Sigmoid colon (tissue), 7 donors: ENCODE measurements around the gene RTTN. TPM values are rescaled to one million over a fixed set of nuclear protein-coding genes. Genes with fewer than 3 reads are reported as not detected.

ENCODE experiments used
- DNase-seq: peaks from one replicate; pipeline ENCODE4 v3.0.0-alpha.2; 2019
- H3K27ac ChIP-seq, 4 donors: fragments of 200-600 bp; sonication (generic); one replicate each; pipeline ENCODE4 v1.5.1; 2016 to 2019; ENCODE audit warnings: mild to moderate bottlenecking in 1 of 4
- H3K27me3 ChIP-seq, 3 donors: fragments of 200-600 bp; sonication (generic); one replicate each; pipeline ENCODE4 v1.5.1; 2019; ENCODE audit warnings: mild to moderate bottlenecking in 1 of 3
- H3K36me3 ChIP-seq, 4 donors: fragments of 200-600 bp; sonication (generic); one replicate each; pipeline ENCODE4 v1.5.1; 2016 to 2019
- H3K4me1 ChIP-seq, 4 donors: fragments of 200-600 bp; sonication (generic); one replicate each; pipeline ENCODE4 v1.5.1; 2017 to 2019
- H3K4me3 ChIP-seq, 4 donors: fragments of 200-600 bp; sonication (generic); one replicate each; pipeline ENCODE4 v1.5.1; 2017 to 2019; ENCODE audit warnings: mild to moderate bottlenecking in 2 of 4, moderate library complexity in 1 of 4
- H3K9me3 ChIP-seq, 4 donors: fragments of 200-600 bp in 3 of 4; sonication (generic) in 3 of 4; one replicate each; pipeline versions ENCODE4 v1.5.1 to v1.6.1; 2013 to 2019
- EP300 ChIP-seq, 4 donors: sonication (generic); formaldehyde crosslinking; IDR thresholded peaks; one replicate each; pipeline ENCODE4 v1.6.1; 2017; ENCODE audit warnings: antibody characterized with exemption in 4 of 4
- POLR2A ChIP-seq, 2 donors: fragments of 450-650 bp; IDR thresholded peaks; one replicate each; pipeline ENCODE4 v1.6.1; 2016; ENCODE audit warnings: antibody characterized with exemption in 2 of 2, mild to moderate bottlenecking in 2 of 2, moderate library complexity in 2 of 2
- POLR2AphosphoS5 ChIP-seq, 4 donors: sonication (generic); formaldehyde crosslinking; IDR thresholded peaks; one replicate each; pipeline ENCODE4 v1.6.1; 2017; ENCODE audit warnings: antibody characterized with exemption in 4 of 4
- WGBS, 2 donors: extraction: QIAGEN DNeasy Blood & Tissue Kit; methylation state at CpG; one replicate each; pipeline ENCODE4 v1.1.7; 2013; 5-methylcytosine and 5-hydroxymethylcytosine counted together
- intact Hi-C: fragments of 100-400 bp; cut with DNase I; formaldehyde crosslinking; loops from one replicate; pipeline ENCODE4 v1.15.1; 2023
- polyA plus RNA-seq, 3 donors: library from polyadenylated mRNA; stranded (reverse); fragments of 200-250 nt; gene quantifications; one replicate each; pipeline ENCODE4 v1.2.3, GENCODE V29; 2013
- total RNA-seq, 4 donors: library from RNA; depleted of rRNA; stranded (reverse); fragments of >200 nt; gene quantifications; one replicate each; pipeline ENCODE4 v1.1.0, GENCODE V29; 2016
- TF ChIP-seq, protein P1 (sequence below), 4 experiments: fragments of 450-650 bp in 3 of 4; fragments of 200-600 bp in 1 of 4; IDR thresholded peaks; one replicate each; pipeline ENCODE4 v1.5.1; 2016 to 2019; ENCODE audit warnings: antibody characterized with exemption in 4 of 4, mild to moderate bottlenecking in 3 of 4, moderate library complexity in 2 of 4
- donor health status: healthy with polysubstance abuse.
- donor health status: Bipolar disorder and iron deficiency.
- donor health status: healthy.

RTTN gene
- total and polyA plus RNA-seq, 7 donors: 1.4 to 18.2 (median 11.3) TPM

DNA sequence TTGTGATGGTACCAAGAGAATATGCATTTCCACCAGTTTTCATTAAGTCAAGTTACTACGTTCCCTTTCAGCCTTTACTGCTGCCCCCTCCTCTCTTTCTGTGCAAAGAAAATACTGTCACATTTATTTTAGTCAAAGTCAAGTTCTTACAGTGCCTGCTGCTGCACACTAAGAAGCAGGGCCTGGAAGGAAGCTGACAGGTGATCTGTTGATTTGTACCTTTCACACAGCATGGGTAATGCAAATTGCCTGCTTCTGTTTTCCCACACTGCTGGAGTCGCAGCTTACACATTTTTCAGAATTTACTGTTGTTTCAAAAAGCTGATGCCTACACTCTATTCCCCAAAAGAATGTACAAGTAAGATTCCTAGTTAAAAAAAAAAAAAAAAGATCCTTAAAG is 209.1 kb downstream of the RTTN start:
- Histone ChIP-seq H3K27ac (no peak overlapping the region), H3K36me3 (peaks cover 0 to 4% (median under 1%) of the 10 kb centered on the region in 4 donors), H3K4me3 (no peak overlapping the region), H3K9me3 (peaks cover 0 to 2% (median 0%) of the 10 kb centered on the region in 4 donors), H3K27me3 (no peaks in the 10 kb centered on the region), H3K4me1 (no peaks in the 10 kb centered on the region)
- TF ChIP-seq, protein P1, sequence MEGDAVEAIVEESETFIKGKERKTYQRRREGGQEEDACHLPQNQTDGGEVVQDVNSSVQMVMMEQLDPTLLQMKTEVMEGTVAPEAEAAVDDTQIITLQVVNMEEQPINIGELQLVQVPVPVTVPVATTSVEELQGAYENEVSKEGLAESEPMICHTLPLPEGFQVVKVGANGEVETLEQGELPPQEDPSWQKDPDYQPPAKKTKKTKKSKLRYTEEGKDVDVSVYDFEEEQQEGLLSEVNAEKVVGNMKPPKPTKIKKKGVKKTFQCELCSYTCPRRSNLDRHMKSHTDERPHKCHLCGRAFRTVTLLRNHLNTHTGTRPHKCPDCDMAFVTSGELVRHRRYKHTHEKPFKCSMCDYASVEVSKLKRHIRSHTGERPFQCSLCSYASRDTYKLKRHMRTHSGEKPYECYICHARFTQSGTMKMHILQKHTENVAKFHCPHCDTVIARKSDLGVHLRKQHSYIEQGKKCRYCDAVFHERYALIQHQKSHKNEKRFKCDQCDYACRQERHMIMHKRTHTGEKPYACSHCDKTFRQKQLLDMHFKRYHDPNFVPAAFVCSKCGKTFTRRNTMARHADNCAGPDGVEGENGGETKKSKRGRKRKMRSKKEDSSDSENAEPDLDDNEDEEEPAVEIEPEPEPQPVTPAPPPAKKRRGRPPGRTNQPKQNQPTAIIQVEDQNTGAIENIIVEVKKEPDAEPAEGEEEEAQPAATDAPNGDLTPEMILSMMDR (IDR thresholded peaks at IDR 0.05): no peak
- TF ChIP-seq POLR2AphosphoS5 (IDR thresholded peaks at IDR 0.05): no peak
- TF ChIP-seq POLR2A (IDR thresholded peaks at IDR 0.05): no peak
- TF ChIP-seq EP300 (IDR thresholded peaks at IDR 0.05): no peak
- intact Hi-C loops: no loop called here
- no peak for DNase-seq
- 91 to 94% methylated on average over 2 of the region's 2 CpGs for WGBS, 2 donors

- TF ChIP-seq POLR2AphosphoS5 (IDR thresholded peaks at IDR 0.05) (no peak), EP300 (IDR thresholded peaks at IDR 0.05) (no peak), POLR2A (IDR thresholded peaks at IDR 0.05) (no peak)
- TF ChIP-seq, protein P1 (IDR thresholded peaks at IDR 0.05): no peak
- H3K36me3 ChIP-seq: no peaks in the 10 kb centered on the region
- DNase-seq: no peak
- H3K27ac ChIP-seq: no peak overlapping the region
- intact Hi-C loops: no loop called here
- no peak overlapping the region for H3K4me3 ChIP-seq
- WGBS, 2 donors: 95 to 96% methylated on average over 3 of the region's 3 CpGs
- no peaks in the 10 kb centered on the region for H3K4me1 ChIP-seq
- peaks cover 0 to 2% (median 0%) of the 10 kb centered on the region in 4 donors for H3K9me3 ChIP-seq
- H3K27me3 ChIP-seq: no peaks in the 10 kb centered on the region
Measured at GRCh38 chr18:69995774-69996173, 209.7 kb downstream of the RTTN start.

DNA sequence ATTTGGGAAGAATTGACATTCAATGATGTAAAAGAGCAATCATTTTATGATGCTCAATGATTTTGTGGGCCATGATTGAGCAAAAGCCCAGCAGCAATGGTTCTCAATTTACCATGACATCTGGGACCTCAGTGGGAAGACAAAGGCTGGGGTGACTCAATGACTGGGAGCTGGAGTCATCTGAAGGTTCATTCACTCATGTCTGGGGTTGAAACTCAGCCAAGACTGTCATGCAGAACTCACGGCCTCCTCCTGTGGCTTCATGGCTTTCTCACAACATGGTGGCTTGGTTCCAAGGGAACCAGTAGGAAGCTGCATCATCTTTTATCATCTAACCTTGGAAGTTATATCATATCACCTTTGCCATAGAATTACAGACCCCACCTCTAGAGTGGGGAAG is 212.7 kb downstream of the RTTN start:
- TF ChIP-seq, protein P1 (IDR thresholded peaks at IDR 0.05): no peak
- TF ChIP-seq POLR2AphosphoS5 (IDR thresholded peaks at IDR 0.05) (no peak), EP300 (IDR thresholded peaks at IDR 0.05) (no peak), POLR2A (IDR thresholded peaks at IDR 0.05) (no peak)
- no peak for DNase-seq
- H3K27me3 ChIP-seq: no peaks in the 10 kb centered on the region
- H3K4me1 ChIP-seq: no peaks in the 10 kb centered on the region
- peaks cover 0 to 2% (median 1%) of the 10 kb centered on the region in 4 donors for H3K9me3 ChIP-seq
- 85 to 93% methylated on average over 1 of the region's 1 CpG for WGBS, 2 donors
- H3K4me3 ChIP-seq: no peak overlapping the region
- H3K36me3 ChIP-seq: no peaks in the 10 kb centered on the region
- intact Hi-C loops: no loop called here
- H3K27ac ChIP-seq: no peak overlapping the region

DNA sequence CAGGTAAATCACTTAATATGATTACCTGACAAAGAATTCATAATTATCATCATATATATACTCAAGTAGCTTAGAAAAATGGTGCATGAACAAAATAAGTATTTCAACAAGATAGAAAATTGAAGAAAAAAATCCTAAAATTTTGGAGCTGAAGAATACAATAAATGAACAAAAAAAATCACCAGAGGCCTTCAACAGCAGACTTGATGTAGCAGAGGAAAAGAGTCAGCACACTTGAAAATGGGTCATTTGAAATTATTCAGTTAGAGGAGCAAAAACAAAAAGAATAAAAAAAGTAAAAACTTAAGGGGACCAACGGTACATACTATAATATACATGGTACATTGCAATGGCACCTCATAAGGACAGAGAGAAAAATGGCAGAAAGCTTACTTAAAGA is 217.6 kb downstream of the RTTN start:
- no peak for DNase-seq
- TF ChIP-seq POLR2AphosphoS5 (IDR thresholded peaks at IDR 0.05): no peak
- TF ChIP-seq EP300 (IDR thresholded peaks at IDR 0.05): no peak
- TF ChIP-seq, protein P1 (IDR thresholded peaks at IDR 0.05): no peak
- TF ChIP-seq POLR2A (IDR thresholded peaks at IDR 0.05): no peak
- peaks cover 0 to 5% (median 1%) of the 10 kb centered on the region in 4 donors for H3K9me3 ChIP-seq
- WGBS, 2 donors: 95 to 98% methylated on average over 1 of the region's 1 CpG
- no peaks in the 10 kb centered on the region for H3K4me1 ChIP-seq
- no peaks in the 10 kb centered on the region for H3K27me3 ChIP-seq
- H3K27ac ChIP-seq: no peak overlapping the region
- no peaks in the 10 kb centered on the region for H3K36me3 ChIP-seq
- intact Hi-C loops: no loop called here
- no peak overlapping the region for H3K4me3 ChIP-seq

DNA sequence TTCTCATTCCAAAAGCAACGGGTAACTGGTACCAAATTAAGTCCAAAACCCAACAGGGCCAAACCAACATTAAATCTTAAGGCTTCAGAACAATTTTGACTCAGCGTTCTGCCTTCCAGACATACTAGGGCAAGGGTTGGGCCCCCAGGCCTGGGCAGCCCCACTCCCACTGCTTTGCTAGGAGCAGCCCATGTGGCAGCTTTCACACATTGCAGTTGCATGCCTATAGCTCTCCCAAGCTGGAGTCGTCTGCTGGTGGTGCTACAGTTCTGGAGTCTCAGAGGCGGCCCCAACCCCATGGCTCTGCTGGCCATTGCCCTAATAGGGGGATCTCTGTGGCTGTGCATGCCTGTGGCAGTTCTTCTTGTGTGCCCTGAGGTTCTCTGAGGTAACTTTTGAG is 220.2 kb downstream of the RTTN start:
- intact Hi-C loops: no loop called here
- no peak for DNase-seq
- Histone ChIP-seq H3K36me3 (no peaks in the 10 kb centered on the region), H3K4me3 (no peak overlapping the region), H3K4me1 (no peaks in the 10 kb centered on the region), H3K27ac (no peak overlapping the region), H3K9me3 (peaks cover 0 to 3% (median 1%) of the 10 kb centered on the region in 4 donors), H3K27me3 (no peaks in the 10 kb centered on the region)
- TF ChIP-seq, protein P1 (IDR thresholded peaks at IDR 0.05): no peak
- TF ChIP-seq POLR2AphosphoS5 (IDR thresholded peaks at IDR 0.05) (no peak), POLR2A (IDR thresholded peaks at IDR 0.05) (no peak), EP300 (IDR thresholded peaks at IDR 0.05) (no peak)
- 93 to 96% methylated on average over 4 of the region's 4 CpGs for WGBS, 2 donors
